NCI-H345 treated with DMSO at 0.1 percent for 48 hours (cell line): Measurements from ENCODE around the gene GCKR.

Experiments used
- DNase-seq: peaks from one replicate; lab custom pipeline; 2025; ENCODE audit not compliant: unreplicated experiment; lab: John Stamatoyannopoulos, UW

GCKR gene, protein sequence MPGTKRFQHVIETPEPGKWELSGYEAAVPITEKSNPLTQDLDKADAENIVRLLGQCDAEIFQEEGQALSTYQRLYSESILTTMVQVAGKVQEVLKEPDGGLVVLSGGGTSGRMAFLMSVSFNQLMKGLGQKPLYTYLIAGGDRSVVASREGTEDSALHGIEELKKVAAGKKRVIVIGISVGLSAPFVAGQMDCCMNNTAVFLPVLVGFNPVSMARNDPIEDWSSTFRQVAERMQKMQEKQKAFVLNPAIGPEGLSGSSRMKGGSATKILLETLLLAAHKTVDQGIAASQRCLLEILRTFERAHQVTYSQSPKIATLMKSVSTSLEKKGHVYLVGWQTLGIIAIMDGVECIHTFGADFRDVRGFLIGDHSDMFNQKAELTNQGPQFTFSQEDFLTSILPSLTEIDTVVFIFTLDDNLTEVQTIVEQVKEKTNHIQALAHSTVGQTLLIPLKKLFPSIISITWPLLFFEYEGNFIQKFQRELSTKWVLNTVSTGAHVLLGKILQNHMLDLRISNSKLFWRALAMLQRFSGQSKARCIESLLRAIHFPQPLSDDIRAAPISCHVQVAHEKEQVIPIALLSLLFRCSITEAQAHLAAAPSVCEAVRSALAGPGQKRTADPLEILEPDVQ

DNA sequence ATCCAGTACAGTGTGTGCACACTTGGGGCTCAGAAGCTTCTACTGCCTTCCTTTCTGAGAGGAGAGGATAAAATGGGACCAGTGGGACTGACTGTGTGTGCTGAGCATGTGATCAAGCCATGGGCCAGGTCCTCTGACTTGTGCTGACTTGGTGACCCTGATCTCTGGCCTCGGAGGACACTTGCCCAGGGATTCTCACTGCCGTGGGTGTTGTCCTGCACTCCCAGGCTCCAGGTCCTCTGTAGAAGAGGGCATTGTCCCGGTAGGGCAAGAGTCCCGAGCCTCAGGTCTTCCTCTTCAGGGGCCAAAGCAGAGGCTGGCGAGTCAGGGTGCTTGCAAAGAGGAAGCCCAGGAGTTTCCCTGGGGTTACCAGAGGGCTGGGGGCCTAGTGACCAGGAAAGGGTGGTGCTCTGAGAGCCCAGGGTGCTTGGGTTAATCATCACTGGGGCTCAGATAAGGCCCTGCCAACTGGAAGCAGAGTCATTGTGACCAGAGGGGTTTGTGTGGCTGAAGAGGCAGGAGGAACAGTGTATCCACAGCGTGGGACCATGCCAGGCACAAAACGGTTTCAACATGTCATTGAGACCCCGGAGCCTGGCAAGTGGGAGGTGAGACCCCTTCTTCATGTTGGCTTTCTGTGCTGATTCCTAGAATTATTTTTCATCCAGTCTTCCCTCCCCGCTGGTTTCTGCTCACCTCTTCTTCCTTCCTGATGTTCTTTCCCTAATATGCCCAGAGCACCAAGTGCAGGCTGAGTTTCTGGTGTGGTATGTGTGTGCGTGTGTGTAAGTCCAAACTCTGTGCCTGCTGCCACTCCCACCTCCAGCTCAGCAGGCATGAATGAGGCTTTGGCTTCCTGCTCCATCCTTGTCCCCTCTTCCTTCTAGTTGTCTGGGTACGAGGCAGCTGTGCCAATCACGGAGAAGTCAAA is at the start of gene GCKR:
TSS of gene GCKR (plus strand) at position 483 of the 931 bp plus-strand sequence. CDS start at position 549, 66 bp downstream.
- no peak for DNase-seq

GRCh38 chr2:27448381-27448780 is 48.3 kb upstream of the GCKR start:
- DNase-seq, result no peak

DNA sequence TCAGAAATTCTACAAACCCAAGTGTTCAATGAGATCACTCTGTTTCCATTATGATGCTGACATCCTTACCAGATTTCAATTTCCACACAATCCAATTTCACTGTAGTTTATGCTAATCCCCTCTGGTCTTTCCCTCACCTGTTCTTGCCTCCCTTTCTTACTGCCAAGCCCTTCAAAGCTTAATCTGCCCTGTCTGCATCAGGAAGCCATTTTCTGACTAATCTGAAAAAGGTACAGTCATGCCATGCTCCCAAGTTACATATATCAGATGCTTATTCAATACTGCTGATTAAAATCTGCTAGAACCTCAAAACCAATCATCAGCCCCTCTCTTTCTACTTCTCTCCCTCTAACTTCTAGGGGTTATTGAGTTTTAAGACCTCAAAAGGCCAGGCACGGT is 45.5 kb upstream of the GCKR start:
- no peak for DNase-seq

DNA sequence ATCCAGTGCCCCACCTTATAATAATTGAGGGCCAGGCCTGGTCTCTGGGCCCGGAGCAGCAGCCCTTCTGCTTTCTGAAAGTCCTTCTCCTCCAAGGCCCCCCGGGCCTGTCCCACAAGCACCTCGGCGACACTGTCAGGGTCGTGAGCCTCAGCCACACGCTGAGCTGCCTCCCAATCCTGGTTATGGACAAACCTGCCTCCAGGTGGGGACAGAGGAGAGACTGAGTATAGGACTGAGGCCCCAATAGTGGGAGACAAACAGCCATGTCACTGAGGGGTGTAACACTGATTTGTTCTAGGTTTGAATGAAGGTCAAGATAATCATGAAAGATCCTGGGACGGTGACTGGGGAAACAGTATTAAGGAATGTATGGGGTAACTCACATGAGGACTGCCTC is 42.7 kb upstream of the GCKR start:
- DNase-seq, result no peak

- no peak for DNase-seq
These were observed 35.5 kb upstream of the GCKR start for GRCh38 chr2:27461118-27461517.

GRCh38 chr2:27464443-27464842 is 32.2 kb upstream of the GCKR start:
- no peak for DNase-seq

DNA sequence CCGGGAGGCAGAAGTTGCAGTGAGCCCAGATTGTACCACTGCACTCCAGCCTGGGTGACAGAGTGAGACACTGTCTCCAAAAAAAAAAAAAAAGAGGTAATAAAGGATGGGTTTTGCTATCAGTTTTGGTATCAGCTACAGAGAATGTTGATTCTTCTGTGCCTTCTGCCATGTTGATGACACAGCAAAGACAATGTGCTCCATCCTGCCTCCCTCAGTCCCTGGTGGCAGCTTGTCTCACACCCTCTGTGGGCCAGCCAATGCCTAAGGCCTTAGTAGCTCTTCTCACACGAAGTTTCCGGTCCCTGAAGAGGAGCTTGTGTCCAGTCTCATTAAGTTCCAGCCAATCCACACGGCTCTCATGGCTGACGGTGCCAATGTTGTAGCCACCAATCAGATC is 24.7 kb upstream of the GCKR start:
- DNase-seq, result no peak

- no peak for DNase-seq
These were observed 11.1 kb upstream of the GCKR start for GRCh38 chr2:27485496-27485895.

DNA sequence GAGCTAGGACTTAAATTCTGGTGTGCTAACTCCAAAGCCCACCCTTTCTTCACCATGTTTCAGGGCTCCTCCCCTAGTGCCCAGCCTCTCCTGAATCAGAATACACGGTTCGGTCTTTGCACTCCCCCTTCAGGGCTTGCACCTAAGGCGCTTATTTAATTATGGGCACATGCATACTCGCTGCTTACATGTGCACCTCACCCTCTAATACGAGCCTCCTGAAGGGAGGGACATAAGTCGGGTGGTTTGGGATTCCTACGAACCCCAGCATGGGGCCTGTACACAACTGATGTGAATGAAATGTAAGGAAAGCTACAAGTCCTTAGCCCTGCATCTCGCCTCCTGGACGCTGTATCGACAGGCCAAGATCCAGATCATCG is 7.5 kb upstream of the GCKR start:
- DNase-seq, result no peak

DNA sequence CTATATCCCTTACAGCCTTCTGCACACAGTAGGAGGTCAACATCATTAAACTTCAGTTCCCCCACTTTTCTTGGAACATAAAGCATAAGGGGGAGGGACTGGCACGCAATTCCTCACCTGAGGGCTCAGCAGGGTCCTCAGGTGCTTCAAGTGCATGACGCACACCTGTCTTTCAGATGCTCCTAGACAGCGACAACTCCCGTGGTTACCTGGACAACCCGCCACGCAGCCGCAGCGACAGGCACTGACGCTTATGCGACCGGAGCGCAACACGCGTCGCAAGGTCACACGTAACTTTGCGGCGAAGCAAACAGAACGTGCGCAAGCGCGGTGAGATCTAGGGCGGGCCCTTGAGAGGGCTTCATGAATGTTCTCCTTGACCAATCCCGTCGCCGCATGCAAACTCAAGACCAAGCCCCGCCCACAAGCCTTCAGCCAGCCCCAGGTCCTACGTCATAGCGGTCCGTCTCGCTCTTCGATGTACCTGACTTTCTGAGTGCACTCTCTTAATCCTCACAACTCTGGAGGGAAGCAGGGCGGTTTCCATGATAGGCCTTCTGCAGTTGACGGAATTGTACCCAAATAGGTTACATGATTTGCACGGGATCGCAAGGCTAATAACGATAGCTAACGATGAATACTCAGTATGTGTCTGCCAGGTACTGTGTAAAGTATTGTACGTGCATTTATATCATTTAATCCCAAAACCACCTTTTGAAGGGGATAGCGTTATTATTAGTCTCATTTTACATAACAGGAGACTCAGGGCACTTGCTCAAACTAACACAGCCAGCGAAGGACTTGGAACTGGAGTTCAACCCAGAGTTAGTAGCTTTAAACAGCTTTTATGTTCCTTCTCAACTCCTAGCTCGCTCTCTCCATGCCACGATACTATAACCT is 6.9 kb upstream of the GCKR start, which contains the start of gene IFT172:
TSS of gene IFT172 (minus strand) at position 246 of the 900 bp plus-strand sequence. CDS start at position 156, 90 bp downstream.
- DNase-seq, result peak; percentile 100

- DNase-seq, result no peak
These were observed 4.1 kb upstream of the GCKR start for GRCh38 chr2:27492557-27492956.

DNA sequence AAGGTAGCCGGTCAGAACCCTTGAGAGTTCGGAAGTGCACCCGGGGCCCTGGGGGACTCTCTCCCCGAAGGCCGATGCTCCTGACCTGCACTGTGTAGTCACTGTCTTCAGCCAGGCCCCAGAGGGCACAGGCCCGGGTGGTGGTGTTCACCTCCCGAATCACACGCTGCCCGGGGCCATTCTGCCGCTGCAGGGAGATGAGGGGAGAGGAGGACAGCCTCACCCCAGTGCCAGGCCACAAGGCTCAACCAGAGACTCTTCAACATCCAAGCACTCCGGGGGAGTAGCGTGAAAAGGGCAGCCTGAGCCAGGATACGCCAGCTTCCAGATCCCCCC is 2.7 kb upstream of the GCKR start:
- no peak for DNase-seq

DNA sequence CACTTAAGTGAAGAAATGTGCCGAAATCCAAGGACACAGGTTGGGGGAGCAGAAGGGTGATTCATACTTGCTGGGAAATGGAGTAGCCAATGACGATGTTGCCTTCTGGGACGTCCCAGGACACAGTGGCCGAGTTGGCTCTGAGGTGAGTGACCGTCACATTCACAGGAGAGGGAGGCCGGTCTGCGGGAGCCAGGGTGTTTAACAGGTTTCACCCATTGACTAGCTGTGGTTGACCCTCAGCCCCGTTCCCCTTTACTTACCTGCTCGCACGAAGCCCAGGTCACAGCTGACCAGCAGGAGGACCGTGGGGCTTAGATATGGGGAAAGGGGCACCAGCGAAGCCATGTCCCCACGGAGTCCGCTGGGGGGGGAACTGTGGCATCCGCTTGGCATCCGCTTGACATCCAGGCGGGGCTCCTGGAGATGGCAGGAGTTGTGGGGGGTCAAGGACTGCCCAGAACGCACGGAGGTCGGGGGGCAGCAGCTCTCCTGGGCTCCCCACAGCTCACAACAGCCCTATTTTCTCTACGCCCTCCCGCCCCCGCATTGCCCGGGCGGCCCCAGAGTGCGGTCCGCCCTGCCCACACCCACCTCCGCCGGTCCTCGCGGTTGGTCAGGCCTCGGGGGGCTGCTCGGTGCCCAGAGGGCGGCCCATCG is 2.2 kb upstream of the GCKR start:
- DNase-seq, result no peak

- no peak for DNase-seq
These were observed 1.6 kb upstream of the GCKR start, which contains the start of gene FNDC4 for GRCh38 chr2:27494944-27495554. Gene FNDC4 (minus strand): TSS chr2:27495200. CDS start chr2:27494679, 521 bp downstream.

DNA sequence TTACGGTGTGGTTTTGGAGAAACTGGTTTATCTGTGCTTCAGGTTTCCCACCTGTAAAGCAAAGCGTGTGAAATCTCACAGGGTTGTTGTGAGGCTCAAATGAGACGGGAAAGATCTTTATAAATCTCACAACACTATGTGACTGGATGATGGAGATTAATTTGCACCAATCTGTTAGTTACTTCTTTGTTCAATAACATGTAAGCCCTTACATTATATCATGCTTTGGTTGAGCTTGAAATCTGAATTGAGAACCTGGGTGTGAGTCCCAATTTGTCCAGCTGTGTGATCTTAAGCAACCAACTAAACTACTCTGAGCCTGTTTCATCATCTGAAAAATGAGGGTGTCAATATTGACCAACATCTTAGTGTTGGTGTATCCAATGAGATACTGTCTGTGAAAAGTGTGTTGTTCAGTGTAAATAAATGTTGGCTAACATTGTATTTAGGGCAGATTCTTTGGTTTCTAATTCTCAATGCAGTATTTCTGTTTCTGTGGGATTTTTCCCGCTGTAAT is 741 bp upstream of the GCKR start:
- DNase-seq, result no peak

DNA sequence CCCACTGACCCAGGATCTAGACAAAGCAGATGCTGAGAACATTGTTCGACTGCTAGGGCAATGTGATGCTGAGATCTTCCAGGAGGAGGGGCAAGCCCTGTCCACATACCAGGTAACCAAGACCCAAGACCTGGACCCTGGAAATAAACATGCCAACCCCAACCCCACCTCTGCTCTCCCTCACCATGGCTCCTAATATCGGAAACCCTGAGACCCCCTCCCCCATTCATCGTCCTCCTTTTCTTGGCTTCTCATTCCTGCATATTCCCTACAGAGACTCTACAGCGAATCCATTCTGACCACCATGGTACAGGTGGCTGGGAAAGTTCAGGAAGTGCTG is 619 bp downstream of the GCKR start:
- DNase-seq, result no peak

DNA sequence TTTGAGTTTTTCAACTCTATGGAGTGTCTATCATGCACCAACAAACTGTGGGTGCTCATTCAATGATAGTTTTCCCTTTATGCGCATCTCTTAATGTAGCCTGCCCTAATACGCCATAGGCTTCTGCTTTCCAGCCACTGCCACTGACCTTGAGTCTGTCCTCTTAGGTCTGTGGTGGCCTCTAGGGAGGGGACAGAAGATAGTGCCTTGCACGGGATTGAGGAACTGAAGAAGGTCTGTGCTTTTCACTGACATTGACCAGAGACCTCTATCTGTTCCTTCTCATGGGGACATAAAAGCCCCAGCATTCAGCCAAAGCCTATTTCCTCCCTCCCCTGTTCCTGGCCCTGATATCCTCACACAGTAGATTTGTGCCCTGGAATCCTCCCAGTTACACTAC is 2.3 kb downstream of the GCKR start:
- DNase-seq, result no peak

GRCh38 chr2:27501042-27501441 is 4.4 kb downstream of the GCKR start:
- DNase-seq, result no peak

DNA sequence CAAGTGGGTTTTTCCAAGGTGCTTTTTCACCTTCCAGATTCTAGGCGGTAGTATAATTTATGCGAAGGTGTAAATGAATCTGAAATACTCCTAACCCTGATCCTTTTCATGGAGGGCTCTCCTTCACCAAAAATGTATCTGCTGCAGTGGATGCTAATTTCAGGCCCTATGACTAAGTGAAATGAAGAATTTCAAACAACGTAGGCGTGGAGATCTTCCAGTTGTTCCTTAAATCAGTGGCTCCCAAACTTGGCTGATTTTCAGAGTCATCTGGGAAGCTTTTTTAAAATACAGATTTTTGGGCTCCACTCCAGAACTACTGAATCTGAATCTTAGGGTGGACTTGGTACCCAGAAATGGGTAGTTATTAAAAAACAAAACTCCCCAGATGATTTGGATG is 5.5 kb downstream of the GCKR start:
- DNase-seq, result no peak
